K562 treated with DMSO at 1 percent for 48 hours (cell line): ENCODE results near the gene SPTBN4. TPM values are rescaled to one million over a fixed set of nuclear protein-coding genes. Genes with fewer than 3 reads are reported as not detected.

Experiments
- total RNA-seq: library from RNA; unstranded; fragments of 300-600 nt; gene quantifications from 2 replicates; pipeline ENCODE4 v1.2.3, GENCODE V29; 2022; ENCODE audit warnings: low replicate concordance; ENCODE audit errors: extremely low read depth

Gene SPTBN4
- total RNA-seq, result not detected in 2 replicates

GRCh38 chr19:40466985-40467734 is at the start of gene SPTBN4:
SPTBN4 (plus strand) TSS chr19:40467001; CDS start chr19:40472622, 5,621 bp downstream.

DNA sequence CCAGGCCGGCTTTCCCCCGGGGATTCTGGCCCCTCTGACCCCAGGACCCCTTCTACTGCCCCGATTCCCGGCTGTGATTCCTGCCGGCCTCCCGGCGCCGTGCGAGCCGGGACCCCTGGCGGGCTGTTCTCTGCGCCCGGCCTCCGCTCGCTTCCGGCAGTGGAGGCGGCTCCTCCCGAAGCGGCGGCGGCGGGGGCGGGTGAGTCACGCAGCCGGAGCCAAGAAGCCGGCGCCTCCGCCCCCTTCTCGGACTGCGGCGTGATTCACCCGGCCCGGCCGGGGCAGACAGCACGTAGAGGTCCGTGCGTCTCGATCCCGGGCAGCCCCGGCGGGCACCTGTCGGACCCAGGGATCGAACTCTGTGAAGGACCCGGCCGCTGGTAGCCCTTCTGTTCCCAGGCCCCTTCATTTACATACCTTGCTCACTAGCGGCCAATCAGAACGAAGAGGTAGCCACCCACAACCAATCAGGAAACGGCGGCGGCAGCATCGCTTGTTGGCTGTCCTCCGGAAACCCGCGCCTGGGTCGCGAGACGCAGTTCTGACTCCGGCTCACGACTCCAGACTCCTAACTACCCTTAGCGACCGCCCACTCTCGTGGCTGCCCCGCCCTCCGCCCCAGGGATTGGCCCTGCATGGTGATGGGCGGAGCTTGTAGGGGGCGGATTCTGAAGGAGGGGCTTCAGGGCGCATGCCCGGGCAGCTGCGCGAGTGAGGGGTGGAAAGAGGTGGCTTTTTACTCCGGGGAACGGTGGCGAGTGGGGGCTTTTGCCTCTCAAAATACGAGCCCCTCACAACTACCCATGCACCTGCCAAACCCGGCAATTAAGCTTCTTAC is 41.1 kb upstream of the SPTBN4 start, which contains the start of gene SERTAD1:
TSS of gene SERTAD1 (minus strand) at position 543 of the 838 bp plus-strand sequence. CDS start 2,446 bp downstream, outside the sequence.

DNA sequence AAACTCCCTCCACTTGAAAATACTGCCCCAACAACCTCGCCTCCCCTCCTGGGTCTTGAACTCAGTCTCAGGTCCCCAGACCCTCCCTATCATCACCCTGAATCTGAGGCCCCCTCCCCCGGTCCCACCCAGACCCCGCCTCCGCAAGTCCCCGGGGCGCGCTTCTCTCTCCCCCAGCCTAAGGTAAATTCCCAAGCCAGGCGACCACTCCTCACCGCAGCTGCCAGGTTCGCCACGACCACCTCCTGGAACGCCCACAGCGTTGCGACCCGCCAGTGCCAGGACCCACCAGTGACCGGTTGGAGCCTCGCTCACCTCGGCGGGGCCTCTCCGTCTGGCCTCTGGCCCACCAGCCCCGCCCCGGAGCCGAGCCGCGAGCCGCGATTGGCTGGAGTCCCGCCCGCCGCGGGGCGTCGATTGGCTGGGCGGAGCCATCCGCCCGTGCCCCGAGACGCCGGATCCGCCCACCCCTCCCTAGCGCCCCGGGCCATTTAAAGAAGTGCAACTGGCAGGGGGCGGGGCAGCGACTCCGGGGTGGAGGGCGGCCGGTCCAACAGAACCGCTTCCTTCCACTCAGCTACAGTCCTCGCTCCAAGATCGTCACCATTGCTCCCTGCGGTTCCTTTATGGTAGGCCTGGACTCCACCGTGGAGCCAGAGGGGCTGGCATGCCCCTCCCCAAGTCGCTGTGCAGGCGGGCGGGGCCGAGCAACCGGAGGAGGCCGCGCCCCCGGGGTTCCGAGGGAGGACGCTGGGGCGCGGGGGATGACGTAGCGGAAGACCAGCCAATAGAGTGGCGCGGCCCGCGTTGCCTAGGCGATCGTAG is 22.6 kb upstream of the SPTBN4 start, which contains the start of gene SERTAD3:
TSS of gene SERTAD3 (minus strand) at position 336 of the 825 bp plus-strand sequence. CDS start 2,255 bp downstream, outside the sequence.

DNA sequence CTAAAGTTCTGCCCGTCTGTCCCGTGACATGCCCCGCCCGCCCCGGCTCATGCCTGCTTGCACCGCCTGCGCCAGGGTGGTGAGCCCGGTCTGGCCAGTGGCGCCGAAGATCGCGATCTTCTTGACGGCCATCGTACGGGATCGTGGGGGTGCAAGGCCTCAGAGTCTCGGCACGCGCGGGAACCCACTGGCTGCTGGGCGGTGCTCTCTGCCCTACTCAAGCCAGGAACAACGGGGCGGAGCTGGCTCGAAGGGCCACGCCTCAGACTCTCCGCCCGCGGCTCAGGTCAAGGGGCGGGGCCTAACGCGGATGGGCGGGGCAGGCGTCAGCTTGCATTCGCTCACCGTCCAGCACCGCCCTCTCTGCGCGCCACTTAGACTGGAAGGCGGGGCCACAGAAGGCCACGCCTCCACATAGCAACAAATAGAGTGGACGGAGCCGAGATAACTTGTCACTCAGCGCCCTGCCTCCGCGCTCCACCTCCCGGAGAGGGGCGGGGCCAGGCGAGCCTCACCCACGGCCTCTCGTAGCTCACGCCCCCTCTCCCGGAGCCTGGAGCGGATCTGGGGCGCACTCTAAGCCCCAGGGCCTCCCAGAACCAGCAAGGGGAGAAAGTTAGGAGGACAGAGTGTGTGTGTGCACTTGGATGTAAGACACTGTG is 1.1 kb upstream of the SPTBN4 start, which contains the start of gene BLVRB:
TSS of gene BLVRB (minus strand) at position 189 of the 662 bp plus-strand sequence. CDS start at position 132, 57 bp downstream.

DNA sequence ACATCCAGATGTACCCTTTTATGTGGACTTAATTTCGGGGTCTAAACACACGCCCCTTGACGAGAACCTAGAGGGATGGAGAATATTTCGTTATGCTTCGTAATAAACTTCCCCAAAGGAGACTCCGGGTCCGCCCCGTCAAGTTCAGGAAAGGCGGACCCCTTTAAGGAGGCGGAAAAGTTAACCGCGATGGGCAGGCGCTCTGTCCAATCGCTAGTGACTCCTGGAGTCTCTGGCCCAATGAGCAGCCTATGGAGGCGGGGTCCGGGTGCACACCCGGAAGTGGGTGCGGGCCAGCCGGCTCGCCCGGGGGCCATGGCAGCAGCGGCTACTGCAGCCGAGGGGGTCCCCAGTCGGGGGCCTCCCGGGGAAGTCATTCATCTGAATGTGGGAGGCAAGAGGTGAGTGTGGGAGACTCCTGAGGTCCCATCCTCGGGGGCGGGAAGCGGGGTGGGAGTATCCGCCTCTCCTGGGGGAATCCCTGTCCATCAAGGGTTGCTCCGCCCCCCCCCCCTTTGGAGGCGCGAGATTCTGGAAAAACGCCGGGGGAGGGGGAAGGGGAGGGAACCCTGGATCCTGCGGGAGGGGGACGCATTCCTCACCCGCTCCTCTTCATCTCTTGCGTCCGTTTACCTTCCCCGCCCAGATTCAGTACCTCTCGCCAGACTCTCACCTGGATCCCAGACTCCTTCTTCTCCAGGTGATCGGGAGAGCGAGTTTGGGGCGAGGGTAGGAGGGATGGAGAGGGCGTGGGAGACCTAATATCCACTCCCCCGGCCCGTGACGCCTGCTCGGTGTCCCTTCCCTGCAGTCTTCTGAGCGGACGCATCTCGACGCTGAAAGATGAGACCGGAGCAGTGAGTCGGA is 110.0 kb downstream of the SPTBN4 start, which contains the start of gene SHKBP1:
TSS of gene SHKBP1 (plus strand) at position 289 of the 867 bp plus-strand sequence. CDS start at position 316, 27 bp downstream.

DNA sequence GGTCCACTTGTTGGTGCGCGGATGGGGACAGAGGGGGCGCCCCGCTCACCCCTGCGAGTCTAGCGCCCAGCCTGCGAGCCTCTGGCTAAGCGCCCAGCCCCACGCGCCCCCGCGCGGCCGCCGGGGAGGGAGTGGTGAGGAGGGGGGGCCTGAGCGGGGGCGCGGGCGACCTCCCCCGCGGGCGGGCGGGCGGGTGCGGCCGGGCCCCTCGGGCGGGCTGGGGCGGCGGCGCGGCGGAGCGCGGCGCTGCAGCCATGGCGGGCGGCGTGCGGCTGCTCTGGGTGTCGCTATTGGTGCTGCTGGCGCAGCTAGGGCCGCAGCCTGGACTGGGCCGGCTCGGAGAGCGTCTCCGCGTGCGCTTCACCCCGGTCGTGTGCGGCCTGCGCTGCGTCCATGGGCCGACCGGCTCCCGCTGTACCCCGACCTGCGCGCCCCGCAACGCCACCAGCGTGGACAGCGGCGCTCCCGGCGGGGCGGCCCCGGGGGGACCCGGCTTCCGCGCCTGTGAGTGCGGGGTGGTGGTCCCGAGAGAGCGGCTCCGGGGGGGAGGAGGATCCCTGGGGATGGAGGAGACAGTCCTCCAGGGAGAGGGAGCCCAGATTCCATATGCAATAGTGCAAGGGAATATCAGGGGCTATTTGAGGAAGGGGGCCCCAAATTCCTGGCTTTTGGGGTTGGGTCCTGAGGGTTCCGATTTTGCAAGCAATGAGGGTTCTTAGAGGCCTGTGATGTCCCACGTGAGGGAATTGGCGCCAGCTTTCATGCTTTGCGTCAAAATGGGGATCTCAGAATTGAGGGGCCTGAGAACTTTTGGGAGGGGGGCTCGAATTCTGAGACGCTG is 134.6 kb downstream of the SPTBN4 start, which contains the start of gene LTBP4:
TSS of gene LTBP4 (plus strand) at position 236 of the 841 bp plus-strand sequence. CDS start at position 255, 19 bp downstream.

Other genes with a start within 250 kb of the SPTBN4 start
- gene TTC9B, start 248.6 kb upstream of the SPTBN4 start, total RNA-seq, result not detected in 2 replicates
- gene CCNP, start 240.3 kb upstream of the SPTBN4 start, total RNA-seq, result not detected in 2 replicates
- gene AKT2, start 181.7 kb upstream of the SPTBN4 start, total RNA-seq, result not detected in 2 replicates
- not detected in 2 replicates for gene C19orf47, start 118.6 kb upstream of the SPTBN4 start, total RNA-seq
- gene PLD3, start 118.3 kb upstream of the SPTBN4 start, total RNA-seq, result 354 TPM in 1 of 2 replicates, not detected in the other
- gene HIPK4, start 76.8 kb upstream of the SPTBN4 start, total RNA-seq, result not detected in 2 replicates
- gene PRX, start 53.6 kb upstream of the SPTBN4 start, total RNA-seq, result not detected in 2 replicates
- not detected in 2 replicates for gene SERTAD1, start 41.0 kb upstream of the SPTBN4 start, total RNA-seq
- not detected in 2 replicates for gene SERTAD3, start 22.7 kb upstream of the SPTBN4 start, total RNA-seq
- gene BLVRB, start 1.3 kb upstream of the SPTBN4 start, total RNA-seq, result 1,633 TPM in 1 of 2 replicates, not detected in the other
- gene SHKBP1, start 109.9 kb downstream of the SPTBN4 start, total RNA-seq, result not detected in 2 replicates
- not detected in 2 replicates for gene LTBP4, start 134.4 kb downstream of the SPTBN4 start, total RNA-seq
- not detected in 2 replicates for gene NUMBL, start 223.7 kb downstream of the SPTBN4 start, total RNA-seq
- not detected in 2 replicates for gene COQ8B, start 249.9 kb downstream of the SPTBN4 start, total RNA-seq